Right renal pelvis (tissue), 4 donors: ENCODE measurements around the gene SYT17. TPM values are rescaled to one million over a fixed set of nuclear protein-coding genes. Genes with fewer than 3 reads are reported as not detected.

Experiments used
- DNase-seq, 4 donors: peaks; one replicate each; pipeline ENCODE4 v3.0.0-alpha.2; 2013; ENCODE audit warnings: low read depth in 4 of 4, low spot score in 3 of 4, missing footprints in 1 of 4
- polyA plus RNA-seq, 4 donors: library from polyadenylated mRNA; unstranded; fragments of 120-200 nt; gene quantifications; one replicate each; pipeline ENCODE4 v1.2.1, GENCODE V29; 2013; ENCODE audit not compliant: insufficient read length in 4 of 4

The SYT17 gene
- polyA plus RNA-seq, 4 donors, result 8.7 to 10.5 (median 9.2) TPM

GRCh38 chr16:19289811-19290485 is 121.9 kb downstream of the SYT17 start:
- DNase-seq, result no peak

- no peak for DNase-seq
Observed at GRCh38 chr16:19290860-19291259, 122.8 kb downstream of the SYT17 start.

- DNase-seq, result peak in 1 of 4 donors; percentile 5
Observed at GRCh38 chr16:19291475-19291874, 123.4 kb downstream of the SYT17 start.

GRCh38 chr16:19292186-19292585 is 124.1 kb downstream of the SYT17 start:
- no peak for DNase-seq

DNA sequence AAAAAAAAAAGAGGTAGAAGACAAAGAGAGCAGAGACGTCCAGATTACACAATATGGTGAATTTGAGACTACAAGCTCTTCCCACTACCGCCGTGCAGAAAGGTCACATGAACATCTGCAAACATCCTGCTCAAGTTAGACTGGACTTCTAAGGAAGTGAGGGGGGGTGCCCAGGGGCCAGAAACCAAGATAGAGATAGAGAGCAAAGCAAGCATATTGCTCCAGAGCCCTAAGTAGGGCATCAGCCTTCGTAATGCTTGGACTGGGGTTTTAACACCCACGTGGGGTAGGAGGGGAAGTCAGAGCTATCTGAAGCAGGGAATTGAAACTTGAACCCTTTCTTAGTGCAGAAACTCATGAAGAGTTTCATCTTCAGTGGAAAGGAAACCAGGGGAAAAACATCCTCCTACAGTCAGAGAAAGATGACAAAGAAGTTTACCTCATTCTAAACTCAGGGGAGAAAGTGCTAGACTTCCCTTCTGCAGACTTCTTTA is 126.2 kb downstream of the SYT17 start:
- DNase-seq, result peak in 1 of 4 donors; percentile 7

- no peak for DNase-seq
Observed at GRCh38 chr16:19295393-19295792, 127.4 kb downstream of the SYT17 start.

- DNase-seq, result no peak
Observed at GRCh38 chr16:19297454-19297853, 129.4 kb downstream of the SYT17 start.

GRCh38 chr16:19299565-19299964 is 131.5 kb downstream of the SYT17 start:
- DNase-seq, result no peak

DNA sequence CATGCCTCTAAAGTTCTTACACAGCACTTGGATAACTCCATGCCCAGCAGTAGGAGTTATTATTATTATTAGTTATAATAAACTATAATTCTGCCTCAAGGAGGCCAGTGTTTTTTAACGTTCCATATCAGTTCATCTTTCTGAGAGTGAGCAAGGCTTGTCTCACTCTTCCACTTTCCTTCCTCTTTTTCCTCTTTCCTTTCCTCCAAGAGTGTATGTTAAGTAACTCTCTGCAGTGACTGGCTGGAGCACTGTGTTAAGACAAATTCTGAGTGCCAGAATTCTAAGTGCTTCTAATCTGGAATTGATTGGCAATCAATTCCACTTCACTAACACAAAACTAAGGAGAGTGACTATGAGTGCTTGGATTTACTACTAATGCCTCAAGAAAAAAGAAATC is 133.9 kb downstream of the SYT17 start:
- DNase-seq, result no peak

GRCh38 chr16:19304750-19305149 is 136.7 kb downstream of the SYT17 start:
- DNase-seq, result no peak

GRCh38 chr16:19305443-19305842 is 137.4 kb downstream of the SYT17 start:
- DNase-seq, result no peak

DNA sequence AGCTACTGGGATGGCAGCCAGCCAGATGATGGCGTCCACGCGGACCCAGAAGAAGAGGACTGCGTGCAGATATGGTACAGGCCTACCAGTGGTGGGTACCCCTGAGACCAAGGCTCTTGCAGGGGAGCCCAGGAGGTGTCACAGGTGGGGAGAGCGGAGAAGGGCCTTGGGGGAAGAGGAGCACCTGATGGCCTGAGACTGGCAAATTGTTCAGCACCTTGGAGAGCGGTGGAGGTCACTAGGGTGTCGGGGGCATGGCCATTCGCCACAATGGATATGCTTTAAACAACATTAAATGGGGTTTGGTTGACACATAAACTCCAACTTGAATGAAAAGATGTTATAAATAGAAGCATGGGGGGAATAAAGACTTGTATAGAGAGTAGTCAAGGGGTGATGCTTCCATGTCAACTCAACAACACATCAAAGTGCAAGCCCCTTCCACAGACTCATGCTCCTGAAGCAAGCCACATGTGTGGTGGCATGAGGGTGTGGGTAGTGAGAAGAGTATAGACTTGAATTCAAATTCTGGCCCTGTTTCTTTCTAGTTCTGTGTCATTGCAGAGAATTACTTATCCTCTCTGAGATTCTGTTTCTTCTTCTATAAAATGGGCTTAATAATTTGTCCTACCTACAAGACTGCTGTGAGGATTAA is 139.7 kb downstream of the SYT17 start:
- peak in 1 of 4 donors; percentile 17 for DNase-seq

- DNase-seq, result no peak
Observed at GRCh38 chr16:19308392-19308791, 140.4 kb downstream of the SYT17 start.

GRCh38 chr16:19309178-19309577 is 141.1 kb downstream of the SYT17 start:
- DNase-seq, result no peak

DNA sequence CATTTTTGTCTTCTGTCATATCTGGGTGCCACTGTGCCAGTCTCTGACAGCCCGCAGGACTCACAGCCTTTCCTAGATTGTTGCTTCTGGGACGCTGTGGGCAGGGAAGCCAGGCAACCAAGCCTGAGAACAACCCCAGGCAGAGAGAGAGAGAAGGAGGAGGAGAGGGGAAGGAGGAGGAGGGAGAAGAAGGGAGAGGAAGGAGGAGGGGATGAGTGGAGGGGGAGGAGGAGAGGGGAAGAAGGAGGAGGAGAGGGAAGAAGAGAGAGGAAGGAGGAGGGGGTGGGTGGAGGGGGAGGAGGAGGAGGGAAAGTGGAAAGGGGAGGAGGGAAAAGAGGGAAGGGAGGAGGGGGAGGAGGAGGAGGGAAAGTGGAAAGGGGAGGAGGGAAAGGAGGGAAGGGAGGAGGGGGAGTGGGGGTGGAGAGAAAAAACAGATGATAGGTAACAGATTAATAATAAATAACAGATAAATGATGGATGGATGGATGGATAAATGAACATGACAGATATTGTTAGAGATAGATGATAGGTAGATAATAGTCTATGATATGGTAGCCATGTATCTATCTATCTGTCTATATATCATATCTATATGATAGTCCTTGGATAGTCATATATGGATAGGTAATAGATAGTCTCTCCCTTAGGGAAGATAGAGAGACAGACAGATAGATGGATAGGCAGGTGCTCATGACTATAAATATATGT is 146.8 kb downstream of the SYT17 start:
- no peak for DNase-seq

- no peak for DNase-seq
Observed at GRCh38 chr16:19315889-19316433, 147.9 kb downstream of the SYT17 start.

DNA sequence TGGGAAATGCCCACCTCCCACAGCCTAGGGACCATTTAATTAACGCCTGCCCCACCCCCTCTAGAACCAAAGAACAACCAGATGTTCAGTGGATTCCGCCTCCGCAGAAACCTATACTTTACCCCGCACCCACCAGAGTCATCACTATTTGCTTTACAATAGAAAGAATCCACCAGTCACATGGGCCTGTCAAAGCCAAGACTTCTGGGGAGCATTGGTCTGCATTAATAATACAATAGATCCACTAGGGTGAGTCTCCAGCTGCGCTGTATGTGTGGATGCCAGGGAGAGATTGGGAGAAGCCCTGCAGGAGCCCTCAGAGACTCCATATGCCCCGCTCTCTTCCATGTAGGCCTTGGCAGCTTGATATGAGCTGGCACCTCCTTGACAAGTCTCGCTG is 148.8 kb downstream of the SYT17 start:
- no peak for DNase-seq
